GM12892 (cell line): ENCODE results near the gene ACKR1.

Source experiments
- POLR2A ChIP-seq: IDR thresholded peaks from 2 replicates; pipeline ENCODE4 v1.6.1; 2011; ENCODE audit warnings: low read depth, low read length, control low read depth
- POLR2AphosphoS5 ChIP-seq: IDR thresholded peaks from 2 replicates; pipeline ENCODE4 v1.6.1; 2011; ENCODE audit warnings: low read depth, low read length, control low read depth
- TAF1 ChIP-seq: IDR thresholded peaks from 2 replicates; pipeline ENCODE4 v1.6.1; 2011; ENCODE audit warnings: low read depth, mild to moderate bottlenecking, control low read depth, low read length, borderline replicate concordance

- TF ChIP-seq POLR2A (no peak), POLR2AphosphoS5 (no peak), TAF1 (no peak)
Observed at GRCh38 chr1:159196543-159196942, 8.1 kb upstream of the ACKR1 start.
